ENCODE results near the gene OR6S1.

Gene OR6S1

GRCh38 chr14:20641591-20641990 is at the start of gene OR6S1:
TSS of gene OR6S1 (minus strand) at chr14:20641691. CDS start at chr14:20641691, 0 bp downstream.
- DNase-seq (ENCODE audit: low spot score): no peak

- peak; percentile 70 for DNase-seq (ENCODE audit: low spot score)
Measured at GRCh38 chr14:20690848-20691640, 49.6 kb upstream of the OR6S1 start.

GRCh38 chr14:20688167-20688839 is 46.8 kb upstream of the OR6S1 start, which contains the start of gene ANG:
TSS of gene ANG (plus strand) at chr14:20688764. CDS start at chr14:20693565, 4,801 bp downstream.
- DNase-seq (ENCODE audit: low spot score): no peak

- DNase-seq (ENCODE audit: low spot score): no peak
Measured at GRCh38 chr14:20687362-20688166, 46.1 kb upstream of the OR6S1 start.

GRCh38 chr14:20686386-20687143 is 45.1 kb upstream of the OR6S1 start:
- DNase-seq (ENCODE audit: low spot score): no peak

- DNase-seq (ENCODE audit: low spot score): no peak
Measured at GRCh38 chr14:20684662-20685456, 43.4 kb upstream of the OR6S1 start.

GRCh38 chr14:20683891-20684661 is 42.6 kb upstream of the OR6S1 start, which contains the start of gene RNASE4:
TSS of gene RNASE4 (plus strand) at chr14:20684560. CDS start at chr14:20699372, 14,812 bp downstream.
- DNase-seq (ENCODE audit: low spot score): peak; percentile 84

- peak; percentile 83 for DNase-seq (ENCODE audit: low spot score)
Measured at GRCh38 chr14:20683125-20683890, 41.8 kb upstream of the OR6S1 start.

- DNase-seq (ENCODE audit: low spot score): peak; percentile 76
Measured at GRCh38 chr14:20682435-20683124, 41.1 kb upstream of the OR6S1 start.

GRCh38 chr14:20682127-20682434 is 40.6 kb upstream of the OR6S1 start:
- DNase-seq (ENCODE audit: low spot score): no peak

GRCh38 chr14:20681348-20682126 is 40.0 kb upstream of the OR6S1 start:
- peak; percentile 92 for DNase-seq (ENCODE audit: low spot score)

GRCh38 chr14:20680843-20681347 is 39.4 kb upstream of the OR6S1 start:
- DNase-seq (ENCODE audit: low spot score): no peak

GRCh38 chr14:20680363-20680762 is 38.9 kb upstream of the OR6S1 start:
- no peak for DNase-seq (ENCODE audit: low spot score)

- DNase-seq (ENCODE audit: low spot score): no peak
Measured at GRCh38 chr14:20679907-20680306, 38.4 kb upstream of the OR6S1 start.

- DNase-seq (ENCODE audit: low spot score): no peak
Measured at GRCh38 chr14:20676072-20676471, 34.6 kb upstream of the OR6S1 start.

GRCh38 chr14:20675669-20676068 is 34.2 kb upstream of the OR6S1 start:
- no peak for DNase-seq (ENCODE audit: low spot score)

- DNase-seq (ENCODE audit: low spot score): no peak
Measured at GRCh38 chr14:20671597-20672283, 30.2 kb upstream of the OR6S1 start.
